GM15510 (cell line): Measurements from ENCODE around the gene SHISA9.

Experiments
- POLR2A ChIP-seq: IDR thresholded peaks from 3 replicates; pipeline ENCODE4 v1.6.1; 2011; ENCODE audit warnings: borderline replicate concordance; ENCODE audit not compliant: insufficient read length; ENCODE audit errors: extremely low read depth

SHISA9 gene

DNA sequence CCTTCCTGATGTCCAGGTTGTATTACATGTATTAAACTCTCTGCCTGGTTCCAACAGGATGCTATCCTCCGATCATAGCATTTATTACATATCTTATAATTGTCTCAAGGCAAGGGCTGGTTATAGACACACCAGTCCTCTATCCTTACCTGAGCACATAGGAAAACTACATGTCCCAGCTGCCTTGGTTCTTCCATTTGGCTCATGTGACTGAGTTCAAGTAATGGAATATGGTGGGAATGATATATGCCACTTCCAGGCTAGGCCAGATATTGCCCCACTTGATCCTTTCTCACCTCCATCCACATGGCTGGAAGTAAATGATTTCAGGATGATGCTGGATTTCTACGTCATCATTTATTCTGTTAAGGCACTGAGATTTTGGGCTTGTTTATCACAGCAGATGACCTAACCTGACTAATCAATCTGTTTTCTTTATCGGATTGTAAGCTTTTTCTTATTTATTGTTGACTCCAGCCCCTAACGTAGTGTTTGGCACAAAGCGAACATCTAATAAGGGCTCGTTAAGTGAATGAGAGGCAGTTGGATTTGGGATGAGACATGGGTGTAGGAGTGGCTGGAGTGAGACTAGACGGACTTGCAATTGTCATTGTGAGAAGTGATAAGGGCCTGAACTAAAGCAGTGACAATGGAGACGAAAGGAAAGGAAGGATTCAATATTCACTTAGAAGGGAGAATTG lies 8.2 kb upstream of the SHISA9 start:
- TF ChIP-seq POLR2A = no peak

GRCh38 chr16:12896562-12896961 lies 4.8 kb upstream of the SHISA9 start:
- TF ChIP-seq POLR2A = no peak

GRCh38 chr16:12898551-12898950 lies 2.8 kb upstream of the SHISA9 start:
- TF ChIP-seq POLR2A = no peak

DNA sequence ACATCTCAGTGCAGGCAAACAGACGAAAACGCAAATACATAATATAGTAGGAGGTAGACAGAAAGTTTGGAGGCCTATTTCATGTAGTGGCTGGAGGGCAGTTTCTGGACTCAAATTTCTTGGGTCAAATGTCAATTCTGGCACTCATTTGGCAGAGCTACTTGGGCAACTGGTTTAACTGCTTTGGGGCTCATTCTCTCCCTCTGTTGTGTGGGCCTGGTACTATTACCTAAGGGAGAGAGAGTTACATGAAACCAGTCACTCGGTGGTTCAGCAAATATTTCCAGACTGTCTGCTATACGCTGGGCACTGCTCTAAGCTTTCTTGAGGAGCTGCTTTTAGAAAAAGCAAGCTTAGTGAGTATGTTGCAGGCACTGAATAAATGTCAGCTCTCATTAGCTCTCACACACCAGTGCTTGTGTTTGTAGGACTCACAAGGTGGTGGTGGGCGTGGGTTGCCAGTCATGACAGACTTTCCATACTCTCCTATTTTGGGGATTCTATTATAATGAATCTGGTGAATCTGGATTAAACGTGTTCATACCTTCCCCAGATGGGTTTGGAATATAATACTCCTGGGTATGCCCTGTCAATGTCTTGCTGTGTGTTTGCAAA lies 1.8 kb upstream of the SHISA9 start:
- TF ChIP-seq POLR2A = no peak

DNA sequence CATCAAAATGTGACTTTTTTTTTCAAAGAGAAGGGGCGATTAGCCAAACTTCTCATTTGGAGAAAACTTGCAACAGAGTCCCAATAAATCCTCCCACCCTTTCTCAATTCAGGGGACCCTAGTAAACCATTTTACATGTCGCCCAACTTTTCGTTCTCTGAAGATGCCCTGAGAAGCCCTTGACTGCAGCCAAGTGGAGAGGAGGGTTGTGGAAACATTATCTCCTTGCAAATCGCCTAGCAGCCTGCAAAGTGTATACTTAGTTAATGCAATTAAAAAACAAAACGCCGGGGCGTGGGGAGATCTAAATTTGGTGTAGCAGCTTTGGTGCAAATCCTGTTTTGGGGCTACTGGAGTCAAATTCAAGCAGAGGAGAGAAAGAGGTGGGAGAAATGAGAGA lies 1.2 kb upstream of the SHISA9 start:
- no peak for TF ChIP-seq POLR2A

DNA sequence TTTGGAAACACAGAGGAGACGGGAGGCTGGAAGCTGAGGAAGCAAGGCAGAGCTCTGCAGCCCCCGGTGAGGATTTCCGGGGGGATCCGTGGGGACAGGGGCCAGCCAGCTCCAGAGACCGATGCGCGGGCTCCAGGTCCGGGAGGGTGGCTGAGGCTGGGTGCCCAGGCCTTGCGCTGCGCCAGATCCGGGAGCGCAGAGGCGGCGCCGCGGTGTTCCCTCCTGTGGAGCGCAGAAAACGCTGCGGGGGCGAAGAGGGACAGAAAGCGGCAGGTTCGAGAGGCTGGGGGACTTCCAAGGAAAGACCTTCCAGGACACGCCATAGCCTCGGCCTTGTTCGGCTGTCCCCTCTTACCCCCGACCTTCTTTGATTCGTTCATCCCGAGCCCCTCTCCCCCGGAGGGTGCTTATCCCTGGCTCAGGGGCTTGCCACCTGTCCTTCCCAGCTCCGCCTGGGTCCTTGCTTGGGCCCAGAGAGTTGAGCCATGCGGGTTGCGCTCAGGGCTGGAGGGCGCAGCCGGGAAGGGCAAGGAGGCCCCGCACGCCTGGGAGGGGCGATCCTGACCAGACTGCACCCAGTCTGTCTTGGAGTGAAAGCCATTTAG lies 697 bp upstream of the SHISA9 start:
- no peak for TF ChIP-seq POLR2A

GRCh38 chr16:12901204-12901596 lies 198 bp upstream of the SHISA9 start:
- no peak for TF ChIP-seq POLR2A

GRCh38 chr16:12902511-12903372 lies 1.3 kb downstream of the SHISA9 start:
- TF ChIP-seq POLR2A = no peak

DNA sequence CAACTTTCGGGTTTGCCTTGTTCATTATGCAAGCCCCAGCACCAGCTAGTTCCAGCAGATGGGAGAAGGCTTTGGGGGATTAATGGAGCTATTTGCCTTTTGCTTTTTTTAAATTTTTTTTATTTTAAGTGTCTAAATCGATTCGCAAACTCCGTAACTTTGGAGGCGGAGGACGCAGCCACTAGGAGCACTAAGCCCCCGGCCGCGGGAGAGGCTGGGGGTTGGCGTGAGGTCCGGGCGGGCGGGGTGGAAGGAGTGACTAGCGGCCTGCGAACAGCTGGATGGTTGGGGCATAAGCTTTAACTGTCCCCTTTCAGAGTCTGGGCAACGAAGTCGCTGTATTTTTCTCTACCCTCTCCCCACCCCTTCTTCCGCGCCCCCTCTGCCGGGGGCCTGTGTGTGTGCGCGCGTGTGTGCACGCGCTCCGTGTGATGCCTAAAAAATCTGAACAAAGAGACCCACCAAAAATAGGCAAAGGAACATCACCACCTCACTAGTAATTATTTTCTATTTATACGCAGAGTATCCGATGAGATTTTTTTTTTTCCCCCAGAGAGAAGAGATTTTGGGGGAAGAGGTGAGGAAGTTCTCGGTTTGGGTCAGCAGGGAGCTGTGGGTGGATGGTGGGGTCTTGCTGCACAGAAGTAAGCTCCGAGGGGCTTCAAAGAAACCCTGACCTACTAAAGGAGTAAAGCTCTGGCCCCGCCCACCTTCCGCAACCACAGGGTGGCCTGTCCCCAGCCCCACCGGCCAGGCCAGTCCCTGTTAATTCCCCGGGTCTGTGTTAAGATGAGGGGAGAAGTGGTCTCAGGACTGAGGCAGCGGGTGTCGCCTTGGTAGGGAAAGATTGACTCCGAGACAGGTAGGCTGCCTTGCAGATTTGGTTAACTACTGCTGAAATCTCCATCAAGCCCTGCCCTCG lies 2.3 kb downstream of the SHISA9 start:
- no peak for TF ChIP-seq POLR2A

DNA sequence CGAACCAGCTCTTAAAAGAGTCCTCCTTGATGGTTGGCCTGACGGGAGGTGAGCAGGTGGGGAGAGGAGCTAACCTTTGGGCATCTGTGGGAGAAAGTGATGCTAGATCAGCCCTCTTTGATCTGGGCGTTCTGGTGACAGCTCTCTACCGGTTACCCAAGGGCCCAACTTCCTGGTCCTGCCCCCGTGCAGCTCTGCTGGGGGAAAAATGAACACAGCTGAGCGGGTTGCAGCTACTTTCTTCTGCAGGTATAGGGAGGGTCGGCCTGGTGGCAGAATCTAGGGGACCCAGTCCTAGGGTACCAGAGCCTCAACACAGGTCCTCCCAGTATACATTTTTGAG lies 2.9 kb downstream of the SHISA9 start:
- no peak for TF ChIP-seq POLR2A

GRCh38 chr16:12906271-12906670 lies 4.9 kb downstream of the SHISA9 start:
- TF ChIP-seq POLR2A = no peak

- TF ChIP-seq POLR2A = no peak
Measured at GRCh38 chr16:12906765-12907516, 5.5 kb downstream of the SHISA9 start.

DNA sequence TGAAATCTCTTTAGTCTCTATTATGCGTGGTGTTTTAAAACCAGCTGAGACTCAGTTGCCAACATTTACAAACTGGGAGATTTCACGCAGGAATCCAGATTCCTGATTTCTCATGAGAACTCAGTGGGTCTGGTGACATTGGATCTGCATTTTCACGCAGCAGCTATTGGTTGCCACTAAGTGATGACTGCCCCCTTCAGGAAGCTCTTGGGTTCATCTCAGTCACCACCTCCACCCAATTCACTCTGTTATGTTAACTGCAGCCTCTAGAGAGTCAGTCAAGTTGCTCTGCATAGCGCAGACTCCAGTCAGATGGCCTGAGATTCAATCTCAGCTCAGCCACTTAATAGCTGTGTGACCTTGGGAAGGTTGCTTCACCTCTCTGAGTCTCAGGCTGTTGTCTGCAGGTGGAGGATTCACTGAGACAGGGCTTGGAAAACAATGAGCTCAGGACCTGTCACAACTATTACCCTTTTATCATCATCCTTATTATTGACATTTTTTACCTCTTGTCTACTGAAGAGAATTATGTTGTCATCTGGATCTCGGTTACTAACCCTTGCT lies 6.4 kb downstream of the SHISA9 start:
- no peak for TF ChIP-seq POLR2A

DNA sequence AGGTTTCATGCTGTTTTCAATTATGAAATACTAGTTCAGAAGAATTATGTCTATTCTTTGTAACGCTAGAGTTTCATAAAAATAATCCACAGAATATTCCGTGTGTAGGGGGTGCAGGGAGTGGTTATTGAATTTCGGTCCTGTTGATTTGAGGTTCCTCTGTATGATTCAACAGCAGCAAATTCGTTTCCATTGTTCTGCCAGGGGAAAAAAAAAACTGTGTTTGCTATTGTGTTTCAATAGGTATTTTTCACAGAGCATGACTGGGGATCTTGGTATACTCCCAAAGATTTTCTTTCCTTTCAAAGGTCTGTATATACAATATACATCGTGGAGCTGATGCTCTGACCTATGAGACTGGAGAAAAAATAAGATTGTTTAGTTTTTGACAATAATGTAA lies 15.8 kb downstream of the SHISA9 start:
- TF ChIP-seq POLR2A = no peak

GRCh38 chr16:12917653-12918052 lies 16.3 kb downstream of the SHISA9 start:
- no peak for TF ChIP-seq POLR2A
